Kidney (tissue), 14 donors: ENCODE data around the gene COL25A1. TPM values are rescaled to one million over a fixed set of nuclear protein-coding genes. Genes with fewer than 3 reads are reported as not detected.

Source experiments
- DNase-seq, 5 donors: peaks; one replicate each; pipeline ENCODE4 v3.0.0-alpha.2; 2013 to 2020
- FAIRE-seq: peaks from 2 replicates; lab custom pipeline; 2012; peaks lifted over from hg19 to GRCh38; lab: Jason Lieb, UNC
- H3K27ac ChIP-seq, 2 donors: one replicate each; pipeline ENCODE4 v1.7.0; 2013; ENCODE audit warnings: low read depth in 2 of 2, low read length in 2 of 2, inconsistent platforms in 1 of 2
- H3K27me3 ChIP-seq: one replicate; pipeline ENCODE4 v1.7.1; 2013; ENCODE audit warnings: low read length, inconsistent platforms; ENCODE audit not compliant: control insufficient read depth, insufficient read depth
- H3K36me3 ChIP-seq, 3 donors: one replicate each; pipeline versions ENCODE4 v1.7.0 to v1.7.1; 2013; ENCODE audit warnings: low read length in 3 of 3, control low read depth in 1 of 3, inconsistent platforms in 1 of 3; ENCODE audit not compliant: insufficient read depth in 3 of 3, control insufficient read depth in 2 of 3
- H3K4me1 ChIP-seq, 3 donors: one replicate each; pipeline versions ENCODE4 v1.7.0 to v1.7.1; 2013; ENCODE audit warnings: low read length in 3 of 3, inconsistent platforms in 1 of 3, low read depth in 1 of 3; ENCODE audit not compliant: control insufficient read depth in 2 of 3, insufficient read depth in 2 of 3
- H3K4me3 ChIP-seq, 3 donors: one replicate each; pipeline versions ENCODE4 v1.7.0 to v1.8.1; 2013; ENCODE audit warnings: low read length in 3 of 3, control low read depth in 1 of 3, inconsistent platforms in 1 of 3
- H3K9ac ChIP-seq, 3 donors: one replicate each; pipeline versions ENCODE4 v1.7.0 to v1.7.1; 2013; ENCODE audit warnings: low read length in 3 of 3, control low read depth in 1 of 3, inconsistent platforms in 1 of 3
- H3K9me3 ChIP-seq, 3 donors: one replicate each; pipeline versions ENCODE4 v1.7.0 to v1.7.1; 2013; ENCODE audit warnings: low read length in 3 of 3, control low read depth in 1 of 3, inconsistent platforms in 1 of 3; ENCODE audit not compliant: control insufficient read depth in 2 of 3, insufficient read depth in 1 of 3
- intact Hi-C: fragments of 100-400 bp; cut with DNase I; formaldehyde crosslinking; loops from one replicate; pipeline ENCODE4 v1.11.1; 2022
- polyA plus RNA-seq: library from polyadenylated mRNA; stranded (reverse); fragments of 350-450 nt; fragmentation: Illumina TruSeq; extraction: RNeasy Lipid Tissue Mini Kit (QIAGEN cat#74804); gene quantifications from one replicate; pipeline ENCODE4 v1.2.3, GENCODE V29; 2014; ENCODE audit warnings: low read depth, low replicate concordance; ENCODE audit not compliant: insufficient read depth
- total RNA-seq: library from RNA; stranded (reverse); fragmentation: NEBNext Ultra II Directional; extraction: Animal tissue kit (Norgen Biotek cat#: 25700); gene quantifications from one replicate; pipeline ENCODE4 v1.2.1, GENCODE V29; 2021
- TF ChIP-seq, protein P1 (sequence below): IDR thresholded peaks from 3 replicates; pipeline ENCODE4 v1.5.1; 2012; ENCODE audit warnings: mild to moderate bottlenecking, moderate library complexity, borderline replicate concordance; ENCODE audit not compliant: insufficient read depth; ENCODE audit errors: extremely low read depth
- donor health status: control.
- donor health status: control.
- donor health status: control.
- donor health status: control.
- donor health status: control.
- donor health status: DM: yes; HTN: yes; CAD: no.
- donor health status: Normal renal cell carcinoma (clear cell type).

COL25A1 gene
- total and polyA plus RNA-seq, 2 donors from 2014 or later: 0.52 to 2.3 TPM

- Histone ChIP-seq H3K4me3 (no peak overlapping the region), H3K9me3 (peaks cover 0 to 12% (median 0%) of the 10 kb centered on the region in 3 donors), H3K27me3 (no peaks in the 10 kb centered on the region), H3K4me1 (no peaks in the 10 kb centered on the region), H3K27ac (no peak overlapping the region), H3K9ac (no peak overlapping the region), H3K36me3 (no peaks in the 10 kb centered on the region)
- FAIRE-seq (no peak), DNase-seq (no peak)
- intact Hi-C loops: no loop called here
- TF ChIP-seq, protein P1, sequence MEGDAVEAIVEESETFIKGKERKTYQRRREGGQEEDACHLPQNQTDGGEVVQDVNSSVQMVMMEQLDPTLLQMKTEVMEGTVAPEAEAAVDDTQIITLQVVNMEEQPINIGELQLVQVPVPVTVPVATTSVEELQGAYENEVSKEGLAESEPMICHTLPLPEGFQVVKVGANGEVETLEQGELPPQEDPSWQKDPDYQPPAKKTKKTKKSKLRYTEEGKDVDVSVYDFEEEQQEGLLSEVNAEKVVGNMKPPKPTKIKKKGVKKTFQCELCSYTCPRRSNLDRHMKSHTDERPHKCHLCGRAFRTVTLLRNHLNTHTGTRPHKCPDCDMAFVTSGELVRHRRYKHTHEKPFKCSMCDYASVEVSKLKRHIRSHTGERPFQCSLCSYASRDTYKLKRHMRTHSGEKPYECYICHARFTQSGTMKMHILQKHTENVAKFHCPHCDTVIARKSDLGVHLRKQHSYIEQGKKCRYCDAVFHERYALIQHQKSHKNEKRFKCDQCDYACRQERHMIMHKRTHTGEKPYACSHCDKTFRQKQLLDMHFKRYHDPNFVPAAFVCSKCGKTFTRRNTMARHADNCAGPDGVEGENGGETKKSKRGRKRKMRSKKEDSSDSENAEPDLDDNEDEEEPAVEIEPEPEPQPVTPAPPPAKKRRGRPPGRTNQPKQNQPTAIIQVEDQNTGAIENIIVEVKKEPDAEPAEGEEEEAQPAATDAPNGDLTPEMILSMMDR: no peak
Measured at GRCh38 chr4:109323348-109323747, 20.9 kb upstream of the COL25A1 start.

DNA sequence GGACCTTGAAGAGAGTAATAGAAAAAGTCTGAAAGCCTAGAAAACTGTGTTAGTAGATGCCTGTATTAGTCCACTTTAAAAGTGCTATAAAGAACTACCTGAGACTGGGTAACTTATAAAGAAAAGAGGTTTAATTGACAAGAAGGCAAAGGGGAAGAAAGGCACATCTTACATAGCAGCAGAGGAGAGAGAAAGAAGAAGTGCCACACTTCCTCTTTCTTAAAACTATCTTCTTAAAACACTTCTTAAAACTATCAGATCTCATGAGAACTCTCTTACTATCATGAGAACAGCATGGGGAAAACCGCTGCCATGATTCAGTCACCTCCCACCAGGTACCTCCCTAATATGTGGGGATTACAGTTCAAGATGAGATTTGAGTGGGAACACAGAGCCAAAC is 18.8 kb upstream of the COL25A1 start:
- TF ChIP-seq, protein P1: no peak
- H3K9me3 ChIP-seq: peaks cover 0 to 12% (median 0%) of the 10 kb centered on the region in 3 donors
- H3K27me3 ChIP-seq: no peaks in the 10 kb centered on the region
- no peak overlapping the region for H3K9ac ChIP-seq
- no peak overlapping the region for H3K4me3 ChIP-seq
- no peaks in the 10 kb centered on the region for H3K36me3 ChIP-seq
- H3K4me1 ChIP-seq: no peaks in the 10 kb centered on the region
- DNase-seq: no peak
- no peak overlapping the region for H3K27ac ChIP-seq
- no peak for FAIRE-seq
- intact Hi-C loops: no loop called here

DNA sequence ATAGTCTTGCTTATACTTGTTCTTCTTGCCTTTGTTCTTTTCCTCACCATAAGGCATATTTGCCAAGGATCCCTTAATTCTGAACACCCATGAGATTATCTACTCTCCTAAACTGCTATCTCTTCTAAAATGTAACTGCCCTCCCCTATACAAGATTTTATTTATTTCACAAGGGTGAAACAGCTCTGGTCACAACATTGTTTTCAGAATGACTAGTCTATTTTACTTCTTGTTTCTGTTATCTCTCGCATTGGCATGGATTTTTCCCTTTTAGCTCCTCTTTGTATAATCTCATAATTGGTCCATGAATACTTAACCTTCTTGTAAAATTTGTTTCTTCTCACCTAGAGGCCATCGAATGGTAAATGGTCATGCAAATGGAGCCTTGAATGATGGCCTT is 17.2 kb upstream of the COL25A1 start:
- no peak for FAIRE-seq
- intact Hi-C loops: no loop called here

More for the DNA sequence above, 17.2 kb upstream of the COL25A1 start:
- no peaks in the 10 kb centered on the region for H3K27me3 ChIP-seq
- H3K9me3 ChIP-seq: peaks cover 0 to 12% (median 0%) of the 10 kb centered on the region in 3 donors
- H3K36me3 ChIP-seq: no peaks in the 10 kb centered on the region
- no peak overlapping the region for H3K9ac ChIP-seq
- H3K4me1 ChIP-seq: no peaks in the 10 kb centered on the region
- TF ChIP-seq, protein P1: no peak
- no peak overlapping the region for H3K4me3 ChIP-seq
- H3K27ac ChIP-seq: no peak overlapping the region
- no peak for DNase-seq
